Breast epithelium (tissue), 4 donors: ENCODE measurements around the gene EIPR1. TPM values are rescaled to one million over a fixed set of nuclear protein-coding genes. Genes with fewer than 3 reads are reported as not detected.

Experiments used
- DNase-seq, 2 donors: peaks; one replicate each; pipeline ENCODE4 v3.0.0-alpha.2; 2019; ENCODE audit warnings: low spot score in 2 of 2
- H3K27ac ChIP-seq, 2 donors: fragments of 200-600 bp; sonication (generic) in 1 of 2; one replicate each; pipeline ENCODE4 v1.5.1; 2016 to 2019; ENCODE audit warnings: mild to moderate bottlenecking in 1 of 2
- H3K27me3 ChIP-seq, 2 donors: fragments of 200-600 bp; sonication (generic) in 1 of 2; one replicate each; pipeline versions ENCODE4 v1.5.1 to v1.6.0; 2017 to 2019; ENCODE audit warnings: control low read depth in 1 of 2, mild to moderate bottlenecking in 1 of 2
- H3K36me3 ChIP-seq: fragments of 200-600 bp; one replicate; pipeline ENCODE4 v1.5.1; 2019
- H3K4me1 ChIP-seq, 2 donors: fragments of 200-600 bp; sonication (generic); one replicate each; pipeline ENCODE4 v1.5.1; 2016 to 2019; ENCODE audit warnings: control low read depth in 1 of 2
- H3K4me3 ChIP-seq, 3 donors: fragments of 200-600 bp; sonication (generic); 1 replicate in 2 of 3; 2 replicates in 1 of 3; pipeline ENCODE4 v1.5.1; 2016 to 2019; ENCODE audit warnings: mild to moderate bottlenecking in 3 of 3, moderate library complexity in 2 of 3
- H3K9me3 ChIP-seq, 2 donors: fragments of 200-600 bp; sonication (generic) in 1 of 2; one replicate each; pipeline ENCODE4 v1.5.1; 2016 to 2019; ENCODE audit warnings: control low read depth in 1 of 2
- CTCF ChIP-seq, 3 donors: fragments of 450-650 bp; IDR thresholded peaks; one replicate each; pipeline ENCODE4 v1.5.1; 2016 to 2017; ENCODE audit warnings: antibody characterized with exemption in 3 of 3, mild to moderate bottlenecking in 3 of 3, moderate library complexity in 3 of 3
- POLR2A ChIP-seq: fragments of 450-650 bp; IDR thresholded peaks from one replicate; pipeline ENCODE4 v1.6.1; 2016; ENCODE audit warnings: antibody characterized with exemption, mild to moderate bottlenecking, moderate library complexity
- POLR2AphosphoS5 ChIP-seq, 3 donors: sonication (generic); formaldehyde crosslinking; IDR thresholded peaks; one replicate each; pipeline ENCODE4 v1.6.1; 2017; ENCODE audit warnings: antibody characterized with exemption in 3 of 3
- intact Hi-C: fragments of 100-400 bp; cut with DNase I; formaldehyde crosslinking; loops from one replicate; pipeline ENCODE4 v1.15.1; 2023; ENCODE audit warnings: low total_unique reads
- total RNA-seq, 3 donors: library from RNA; depleted of rRNA; stranded (reverse); fragments of >200 nt; gene quantifications; one replicate each; pipeline ENCODE4 v1.1.0, GENCODE V29; 2016

Gene EIPR1
- total RNA-seq, 3 donors from 2014 or later = 12.8 to 31.0 (median 23.3) TPM

GRCh38 chr2:3392216-3392615 lies 14.6 kb upstream of the EIPR1 start:
- Histone ChIP-seq H3K36me3 (peaks cover 5% of the 10 kb centered on the region), H3K27me3 (no peaks in the 10 kb centered on the region), H3K4me3 (no peak overlapping the region), H3K4me1 (no peaks in the 10 kb centered on the region), H3K9me3 (peaks cover 13 to 25% of the 10 kb centered on the region in 2 donors), H3K27ac (no peak overlapping the region)
- no peak for TF ChIP-seq CTCF (IDR thresholded peaks at IDR 0.05)
- no peak for TF ChIP-seq POLR2AphosphoS5 (IDR thresholded peaks at IDR 0.05)
- TF ChIP-seq POLR2A = no peak
- intact Hi-C loops = no loop called here
- DNase-seq = no peak

DNA sequence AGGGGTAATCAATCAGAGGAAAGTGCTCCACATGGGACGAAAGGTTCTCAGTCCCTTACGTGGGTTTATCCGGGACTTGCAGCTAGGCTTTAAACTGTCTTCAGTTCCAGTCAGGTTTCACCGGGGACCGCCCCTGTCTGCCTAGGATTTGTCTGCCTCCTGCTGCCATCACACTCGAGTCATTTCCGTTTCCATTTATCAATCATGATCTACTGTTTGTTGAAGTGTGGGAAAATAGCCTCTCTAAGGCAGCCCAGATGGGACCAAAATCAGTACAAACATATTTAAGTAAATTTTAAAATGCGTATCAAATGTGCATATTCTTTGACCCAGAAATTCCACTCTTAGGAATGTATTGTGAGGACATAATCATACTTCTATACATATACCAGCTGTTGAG lies 12.4 kb upstream of the EIPR1 start:
- intact Hi-C loops = no loop called here
- Histone ChIP-seq H3K4me1 (no peaks in the 10 kb centered on the region), H3K36me3 (peaks cover 5% of the 10 kb centered on the region), H3K4me3 (no peak overlapping the region), H3K27me3 (no peaks in the 10 kb centered on the region), H3K27ac (no peak overlapping the region), H3K9me3 (peaks cover 0 to 6% of the 10 kb centered on the region in 2 donors)
- no peak for TF ChIP-seq POLR2A
- TF ChIP-seq CTCF (IDR thresholded peaks at IDR 0.05) = no peak
- TF ChIP-seq POLR2AphosphoS5 (IDR thresholded peaks at IDR 0.05) = no peak
- DNase-seq = no peak

DNA sequence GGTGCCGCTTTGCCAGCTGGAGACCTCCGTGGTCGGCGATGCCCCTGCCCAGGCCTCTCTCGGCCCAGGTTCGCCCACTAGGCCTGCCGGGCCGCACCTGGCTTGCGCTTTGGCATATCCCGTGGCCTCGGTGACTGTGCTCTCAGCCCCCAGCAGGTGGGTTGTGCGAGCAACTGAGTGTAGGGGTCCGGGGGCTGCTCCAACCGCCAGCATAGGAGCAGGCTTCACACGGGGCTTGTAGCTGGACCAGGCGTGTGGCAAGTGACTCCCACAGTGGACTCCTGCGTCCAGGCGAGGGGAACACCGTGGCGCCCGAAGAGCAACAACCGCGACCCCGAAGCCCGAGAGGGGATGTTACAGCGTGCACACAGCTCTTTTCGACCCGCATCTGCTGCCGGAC lies 11.6 kb upstream of the EIPR1 start:
- TF ChIP-seq POLR2AphosphoS5 (IDR thresholded peaks at IDR 0.05) (no peak), POLR2A (no peak), CTCF (IDR thresholded peaks at IDR 0.05) (no peak)

DNA sequence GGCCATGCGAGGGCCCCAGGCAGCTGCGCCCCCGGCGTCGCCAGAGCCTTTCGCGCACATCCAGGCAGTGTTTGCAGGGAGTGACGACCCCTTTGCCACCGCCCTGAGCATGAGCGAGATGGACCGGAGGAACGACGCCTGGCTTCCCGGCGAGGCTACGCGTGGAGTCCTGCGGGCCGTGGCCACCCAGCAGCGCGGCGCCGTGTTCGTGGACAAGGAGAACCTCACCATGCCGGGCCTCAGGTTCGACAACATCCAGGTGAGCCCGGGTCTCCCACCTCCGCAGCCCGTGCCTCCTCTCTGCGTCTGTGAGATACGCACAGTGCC lies 10.8 kb upstream of the EIPR1 start:
- DNase-seq = no peak
- H3K27me3 ChIP-seq = no peaks in the 10 kb centered on the region
- no peak overlapping the region for H3K4me3 ChIP-seq
- H3K36me3 ChIP-seq = peaks cover 5% of the 10 kb centered on the region
- H3K4me1 ChIP-seq = no peaks in the 10 kb centered on the region
- intact Hi-C loops = no loop called here
- H3K27ac ChIP-seq = no peak overlapping the region
- TF ChIP-seq POLR2AphosphoS5 (IDR thresholded peaks at IDR 0.05) (no peak), CTCF (IDR thresholded peaks at IDR 0.05) (no peak), POLR2A (no peak)
- H3K9me3 ChIP-seq = no peaks in the 10 kb centered on the region

More for the DNA sequence above, 11.6 kb upstream of the EIPR1 start:
- H3K27ac ChIP-seq = no peak overlapping the region
- H3K36me3 ChIP-seq = peaks cover 5% of the 10 kb centered on the region
- H3K4me3 ChIP-seq = no peak overlapping the region
- H3K4me1 ChIP-seq = no peaks in the 10 kb centered on the region
- H3K27me3 ChIP-seq = no peaks in the 10 kb centered on the region
- no peak for DNase-seq
- intact Hi-C loops = no loop called here
- H3K9me3 ChIP-seq = no peaks in the 10 kb centered on the region

- H3K27ac ChIP-seq = no peak overlapping the region
- no peaks in the 10 kb centered on the region for H3K27me3 ChIP-seq
- H3K4me3 ChIP-seq = no peak overlapping the region
- peaks cover 5% of the 10 kb centered on the region for H3K36me3 ChIP-seq
- TF ChIP-seq CTCF (IDR thresholded peaks at IDR 0.05) (no peak), POLR2AphosphoS5 (IDR thresholded peaks at IDR 0.05) (no peak), POLR2A (no peak)
- H3K4me1 ChIP-seq = no peaks in the 10 kb centered on the region
- H3K9me3 ChIP-seq = no peaks in the 10 kb centered on the region
- DNase-seq = no peak
- intact Hi-C loops = no loop called here
Measured at GRCh38 chr2:3387644-3388411, 10.2 kb upstream of the EIPR1 start.
